GM23338 (cell line): ENCODE measurements around the gene DLL4. TPM values are rescaled to one million over a fixed set of nuclear protein-coding genes. Genes with fewer than 3 reads are reported as not detected.

Experiments used
- ATAC-seq: fragments of 200-7000 bp; cut with Tn5 transposase; 3 replicates; pipeline ENCODE4 v1.9.1; 2020
- DNase-seq: peaks from one replicate; pipeline ENCODE4 v3.0.0-alpha.2; 2015; ENCODE audit warnings: low spot score
- H2AFZ ChIP-seq: fragments of 200-600 bp; sonication (generic); 2 replicates; pipeline ENCODE4 v1.8.0; 2016; ENCODE audit warnings: antibody characterized with exemption, mild to moderate bottlenecking, moderate library complexity
- H3F3A ChIP-seq: fragments of 200-600 bp; sonication (generic); replicated peaks from 2 replicates; pipeline ENCODE4 v1.8.0; 2017; ENCODE audit warnings: antibody characterized with exemption, mixed run types, low read depth
- H3K27ac ChIP-seq: fragments of 200-600 bp; sonication (generic); 2 replicates; pipeline ENCODE4 v1.6.1; 2016; ENCODE audit warnings: low read depth
- H3K27me3 ChIP-seq: fragments of 200-600 bp; sonication (generic); 2 replicates; pipeline ENCODE4 v1.8.0; 2016; ENCODE audit warnings: mild to moderate bottlenecking, mixed run types, moderate library complexity; ENCODE audit not compliant: insufficient read depth
- H3K36me3 ChIP-seq: fragments of 200-600 bp; sonication (generic); 2 replicates; pipeline ENCODE4 v1.8.0; 2016; ENCODE audit warnings: mild to moderate bottlenecking; ENCODE audit not compliant: insufficient read depth
- H3K4me1 ChIP-seq: fragments of 200-600 bp; sonication (generic); 2 replicates; pipeline ENCODE4 v1.8.0; 2016; ENCODE audit warnings: mild to moderate bottlenecking, moderate library complexity; ENCODE audit not compliant: insufficient read depth
- H3K4me2 ChIP-seq: fragments of 200-600 bp; sonication (generic); 2 replicates; pipeline ENCODE4 v1.7.1; 2017; ENCODE audit warnings: mixed run types
- H3K4me3 ChIP-seq: fragments of 200-600 bp; sonication (generic); 2 replicates; pipeline ENCODE4 v1.6.1; 2016; ENCODE audit warnings: mixed run types
- H3K79me2 ChIP-seq: fragments of 200-600 bp; sonication (generic); replicated peaks from 2 replicates; pipeline ENCODE4 v1.8.0; 2017; ENCODE audit warnings: mild to moderate bottlenecking; ENCODE audit not compliant: insufficient read depth
- H3K9me2 ChIP-seq: fragments of 200-600 bp; sonication (generic); 2 replicates; pipeline ENCODE4 v1.8.0; 2017; ENCODE audit not compliant: insufficient read depth
- H4K20me1 ChIP-seq: fragments of 200-600 bp; sonication (generic); replicated peaks from 2 replicates; pipeline ENCODE4 v1.8.0; 2017; ENCODE audit warnings: mild to moderate bottlenecking; ENCODE audit not compliant: insufficient read depth
- H3K27ac Mint-ChIP-seq: 2 replicates; pipeline ENCODE4 v1.8.0; 2020; ENCODE audit warnings: inconsistent platforms, mild to moderate bottlenecking, moderate library complexity, mixed read lengths
- H3K27me3 Mint-ChIP-seq: 3 replicates; pipeline ENCODE4 v1.8.0; 2022; ENCODE audit warnings: low read depth, mild to moderate bottlenecking, moderate library complexity, mixed read lengths, inconsistent platforms; ENCODE audit not compliant: insufficient read depth, poor library complexity
- H3K36me3 Mint-ChIP-seq: 3 replicates; pipeline ENCODE4 v1.8.0; 2021; ENCODE audit warnings: low read depth, mild to moderate bottlenecking, inconsistent platforms, moderate library complexity, mixed read lengths
- H3K4me1 Mint-ChIP-seq: 3 replicates; pipeline ENCODE4 v1.8.0; 2020; ENCODE audit warnings: mild to moderate bottlenecking, inconsistent platforms, mixed read lengths
- H3K4me3 Mint-ChIP-seq: 3 replicates; pipeline ENCODE4 v1.8.0; 2021; ENCODE audit warnings: moderate library complexity, mild to moderate bottlenecking, inconsistent platforms, mixed read lengths
- H3K9me3 Mint-ChIP-seq: 3 replicates; pipeline ENCODE4 v1.8.0; 2020; ENCODE audit warnings: moderate library complexity, mild to moderate bottlenecking, inconsistent platforms, mixed read lengths
- CREB1 ChIP-seq: fragments of 250-450 bp; sonication (Bioruptor Pico); IDR thresholded peaks from 2 replicates; pipeline ENCODE4 v1.5.0; 2020; ENCODE audit warnings: low read depth, mild to moderate bottlenecking, moderate library complexity
- EZH2 ChIP-seq: fragments of 200-600 bp; sonication (generic); IDR thresholded peaks from one replicate; pipeline ENCODE4 v1.8.0; 2017; ENCODE audit warnings: antibody characterized with exemption, mild to moderate bottlenecking, low read depth; ENCODE audit not compliant: unreplicated experiment
- EZH2phosphoT487 ChIP-seq: fragments of 200-600 bp; sonication (generic); IDR thresholded peaks from one replicate; pipeline ENCODE4 v1.8.1; 2018; ENCODE audit warnings: antibody characterized with exemption; ENCODE audit not compliant: unreplicated experiment
- JUNB ChIP-seq: IDR thresholded peaks from one replicate; pipeline ENCODE4 v1.6.1; 2016; ENCODE audit warnings: antibody characterized with exemption; ENCODE audit not compliant: unreplicated experiment
- NANOG ChIP-seq: IDR thresholded peaks from 2 replicates; pipeline ENCODE4 v1.6.1; 2016; ENCODE audit warnings: antibody characterized with exemption, borderline replicate concordance
- POLR2AphosphoS5 ChIP-seq: IDR thresholded peaks from 2 replicates; pipeline ENCODE4 v1.6.1; 2016; ENCODE audit warnings: antibody characterized with exemption, low read depth
- STAT1 ChIP-seq: IDR thresholded peaks from one replicate; pipeline ENCODE4 v1.6.1; 2016; ENCODE audit warnings: antibody characterized with exemption; ENCODE audit not compliant: unreplicated experiment
- ZNF114 ChIP-seq: fragments of 250-450 bp; sonication (Bioruptor Pico); IDR thresholded peaks from 2 replicates; pipeline ENCODE4 v1.5.0; 2020; ENCODE audit warnings: mild to moderate bottlenecking, moderate library complexity
- ZNF331 ChIP-seq: fragments of 250-450 bp; sonication (Bioruptor Pico); IDR thresholded peaks from 2 replicates; pipeline ENCODE4 v1.5.0; 2020; ENCODE audit warnings: low read depth, mild to moderate bottlenecking, moderate library complexity
- polyA plus RNA-seq: library from polyadenylated mRNA; unstranded; fragments of >200 nt; fragmentation: Nextera tagmentation; extraction: Ambion mirVana; gene quantifications from 2 replicates; pipeline ENCODE4 v1.2.1, GENCODE V29; 2016
- total RNA-seq: library from RNA; depleted of rRNA; stranded (reverse); fragments of >200 nt; shearing (Covaris generic); gene quantifications from 2 replicates; pipeline ENCODE4 v1.2.3, GENCODE V29; 2014
- TF ChIP-seq, protein P1 (sequence below): fragments of 250-450 bp; sonication (Bioruptor Pico); IDR thresholded peaks from 2 replicates; pipeline ENCODE4 v1.5.0; 2020; ENCODE audit warnings: mild to moderate bottlenecking, moderate library complexity
- TF ChIP-seq, protein P2 (sequence below), 2 experiments: fragments of 200-600 bp in 1 of 2; sonication (generic) in 1 of 2; conservative IDR thresholded peaks; 2 replicates each; pipeline versions ENCODE4 v1.5.1 to v1.6.1; 2016 to 2017; ENCODE audit warnings: antibody characterized with exemption in 2 of 2, low read depth in 2 of 2, mild to moderate bottlenecking in 2 of 2, moderate library complexity in 1 of 2
- TF ChIP-seq, protein P3 (sequence below): IDR thresholded peaks from 2 replicates; pipeline ENCODE4 v1.6.1; 2016; ENCODE audit warnings: antibody characterized with exemption
- TF ChIP-seq, protein P4 (sequence below): IDR thresholded peaks from one replicate; pipeline ENCODE4 v1.6.1; 2018; ENCODE audit warnings: antibody characterized with exemption; ENCODE audit not compliant: unreplicated experiment

Gene DLL4
- total and polyA plus RNA-seq, 2 experiments from 2014 or later, result 0.31 to 0.99 TPM

DNA sequence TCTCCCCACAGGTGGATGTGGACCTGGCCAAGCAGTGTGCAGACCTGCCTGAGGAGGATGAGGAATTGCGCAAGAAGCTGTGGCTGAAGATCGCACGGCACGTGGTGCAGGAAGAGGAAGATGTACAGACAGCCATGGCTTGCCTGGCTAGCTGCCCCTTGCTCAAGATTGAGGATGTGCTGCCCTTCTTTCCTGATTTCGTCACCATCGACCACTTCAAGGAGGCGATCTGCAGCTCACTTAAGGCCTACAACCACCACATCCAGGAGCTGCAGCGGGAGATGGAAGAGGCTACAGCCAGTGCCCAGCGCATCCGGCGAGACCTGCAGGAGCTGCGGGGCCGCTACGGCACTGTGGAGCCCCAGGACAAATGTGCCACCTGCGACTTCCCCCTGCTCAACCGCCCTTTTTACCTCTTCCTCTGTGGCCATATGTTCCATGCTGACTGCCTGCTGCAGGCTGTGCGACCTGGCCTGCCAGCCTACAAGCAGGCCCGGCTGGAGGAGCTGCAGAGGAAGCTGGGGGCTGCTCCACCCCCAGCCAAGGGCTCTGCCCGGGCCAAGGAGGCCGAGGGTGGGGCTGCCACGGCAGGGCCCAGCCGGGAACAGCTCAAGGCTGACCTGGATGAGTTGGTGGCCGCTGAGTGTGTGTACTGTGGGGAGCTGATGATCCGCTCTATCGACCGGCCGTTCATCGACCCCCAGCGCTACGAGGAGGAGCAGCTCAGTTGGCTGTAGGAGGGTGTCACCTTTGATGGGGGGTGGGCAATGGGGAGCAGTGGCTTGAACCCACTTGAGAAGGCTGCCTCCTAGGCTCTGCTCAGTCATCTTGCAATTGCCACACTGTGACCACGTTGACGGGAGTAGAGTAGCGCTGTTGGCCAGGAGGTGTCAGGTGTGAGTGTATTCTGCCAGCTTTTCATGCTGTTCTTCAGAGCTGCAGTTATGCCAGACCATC is 26.3 kb upstream of the DLL4 start:
- no peak for DNase-seq
- Mint-ChIP-seq H3K27ac (no peak overlapping the region; the same call in 1 of the 2 replicates), H3K4me1 (peaks cover 18% of the 10 kb centered on the region), H3K36me3 (peaks cover 66% of the 10 kb centered on the region), H3K9me3 (no peaks in the 10 kb centered on the region; the same call in 2 of the 3 replicates), H3K4me3 (no peak overlapping the region), H3K27me3 (peaks cover 14% of the 10 kb centered on the region)
- ATAC-seq, result no peak
- Histone ChIP-seq H4K20me1 (peaks cover 18% of the 10 kb centered on the region), H3K27me3 (no peaks in the 10 kb centered on the region), H3K4me3 (no peak overlapping the region), H3K4me2 (no peak overlapping the region), H3K36me3 (peaks cover 8% of the 10 kb centered on the region; the same call in 1 of the 2 replicates), H3K79me2 (no peaks in the 10 kb centered on the region), H3K9me2 (no peaks in the 10 kb centered on the region), H3K27ac (no peak overlapping the region), H2AFZ (no peak overlapping the region), H3F3A (peaks cover 18% of the 10 kb centered on the region; the same call in 1 of the 2 replicates), H3K4me1 (peaks cover 15% of the 10 kb centered on the region)
- TF ChIP-seq, protein P1, sequence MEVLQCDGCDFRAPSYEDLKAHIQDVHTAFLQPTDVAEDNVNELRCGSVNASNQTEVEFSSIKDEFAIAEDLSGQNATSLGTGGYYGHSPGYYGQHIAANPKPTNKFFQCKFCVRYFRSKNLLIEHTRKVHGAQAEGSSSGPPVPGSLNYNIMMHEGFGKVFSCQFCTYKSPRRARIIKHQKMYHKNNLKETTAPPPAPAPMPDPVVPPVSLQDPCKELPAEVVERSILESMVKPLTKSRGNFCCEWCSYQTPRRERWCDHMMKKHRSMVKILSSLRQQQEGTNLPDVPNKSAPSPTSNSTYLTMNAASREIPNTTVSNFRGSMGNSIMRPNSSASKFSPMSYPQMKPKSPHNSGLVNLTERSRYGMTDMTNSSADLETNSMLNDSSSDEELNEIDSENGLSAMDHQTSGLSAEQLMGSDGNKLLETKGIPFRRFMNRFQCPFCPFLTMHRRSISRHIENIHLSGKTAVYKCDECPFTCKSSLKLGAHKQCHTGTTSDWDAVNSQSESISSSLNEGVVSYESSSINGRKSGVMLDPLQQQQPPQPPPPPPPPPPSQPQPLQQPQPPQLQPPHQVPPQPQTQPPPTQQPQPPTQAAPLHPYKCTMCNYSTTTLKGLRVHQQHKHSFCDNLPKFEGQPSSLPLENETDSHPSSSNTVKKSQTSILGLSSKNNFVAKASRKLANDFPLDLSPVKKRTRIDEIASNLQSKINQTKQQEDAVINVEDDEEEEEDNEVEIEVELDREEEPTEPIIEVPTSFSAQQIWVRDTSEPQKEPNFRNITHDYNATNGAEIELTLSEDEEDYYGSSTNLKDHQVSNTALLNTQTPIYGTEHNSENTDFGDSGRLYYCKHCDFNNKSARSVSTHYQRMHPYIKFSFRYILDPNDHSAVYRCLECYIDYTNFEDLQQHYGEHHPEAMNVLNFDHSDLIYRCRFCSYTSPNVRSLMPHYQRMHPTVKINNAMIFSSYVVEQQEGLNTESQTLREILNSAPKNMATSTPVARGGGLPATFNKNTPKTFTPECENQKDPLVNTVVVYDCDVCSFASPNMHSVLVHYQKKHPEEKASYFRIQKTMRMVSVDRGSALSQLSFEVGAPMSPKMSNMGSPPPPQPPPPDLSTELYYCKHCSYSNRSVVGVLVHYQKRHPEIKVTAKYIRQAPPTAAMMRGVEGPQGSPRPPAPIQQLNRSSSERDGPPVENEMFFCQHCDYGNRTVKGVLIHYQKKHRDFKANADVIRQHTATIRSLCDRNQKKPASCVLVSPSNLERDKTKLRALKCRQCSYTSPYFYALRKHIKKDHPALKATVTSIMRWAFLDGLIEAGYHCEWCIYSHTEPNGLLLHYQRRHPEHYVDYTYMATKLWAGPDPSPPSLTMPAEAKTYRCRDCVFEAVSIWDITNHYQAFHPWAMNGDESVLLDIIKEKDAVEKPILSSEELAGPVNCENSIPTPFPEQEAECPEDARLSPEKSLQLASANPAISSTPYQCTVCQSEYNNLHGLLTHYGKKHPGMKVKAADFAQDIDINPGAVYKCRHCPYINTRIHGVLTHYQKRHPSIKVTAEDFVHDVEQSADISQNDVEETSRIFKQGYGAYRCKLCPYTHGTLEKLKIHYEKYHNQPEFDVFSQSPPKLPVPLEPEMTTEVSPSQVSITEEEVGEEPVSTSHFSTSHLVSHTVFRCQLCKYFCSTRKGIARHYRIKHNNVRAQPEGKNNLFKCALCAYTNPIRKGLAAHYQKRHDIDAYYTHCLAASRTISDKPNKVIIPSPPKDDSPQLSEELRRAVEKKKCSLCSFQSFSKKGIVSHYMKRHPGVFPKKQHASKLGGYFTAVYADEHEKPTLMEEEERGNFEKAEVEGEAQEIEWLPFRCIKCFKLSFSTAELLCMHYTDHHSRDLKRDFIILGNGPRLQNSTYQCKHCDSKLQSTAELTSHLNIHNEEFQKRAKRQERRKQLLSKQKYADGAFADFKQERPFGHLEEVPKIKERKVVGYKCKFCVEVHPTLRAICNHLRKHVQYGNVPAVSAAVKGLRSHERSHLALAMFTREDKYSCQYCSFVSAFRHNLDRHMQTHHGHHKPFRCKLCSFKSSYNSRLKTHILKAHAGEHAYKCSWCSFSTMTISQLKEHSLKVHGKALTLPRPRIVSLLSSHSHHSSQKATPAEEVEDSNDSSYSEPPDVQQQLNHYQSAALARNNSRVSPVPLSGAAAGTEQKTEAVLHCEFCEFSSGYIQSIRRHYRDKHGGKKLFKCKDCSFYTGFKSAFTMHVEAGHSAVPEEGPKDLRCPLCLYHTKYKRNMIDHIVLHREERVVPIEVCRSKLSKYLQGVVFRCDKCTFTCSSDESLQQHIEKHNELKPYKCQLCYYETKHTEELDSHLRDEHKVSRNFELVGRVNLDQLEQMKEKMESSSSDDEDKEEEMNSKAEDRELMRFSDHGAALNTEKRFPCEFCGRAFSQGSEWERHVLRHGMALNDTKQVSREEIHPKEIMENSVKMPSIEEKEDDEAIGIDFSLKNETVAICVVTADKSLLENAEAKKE (CRISPR knock-in tag), result no peak
- TF ChIP-seq EZH2phosphoT487 (no peak), POLR2AphosphoS5 (no peak), NANOG (no peak), STAT1 (no peak), EZH2 (no peak), JUNB (no peak), CREB1 (CRISPR knock-in tag) (no peak), ZNF331 (CRISPR knock-in tag) (no peak), ZNF114 (CRISPR knock-in tag) (no peak)
- TF ChIP-seq, protein P2, sequence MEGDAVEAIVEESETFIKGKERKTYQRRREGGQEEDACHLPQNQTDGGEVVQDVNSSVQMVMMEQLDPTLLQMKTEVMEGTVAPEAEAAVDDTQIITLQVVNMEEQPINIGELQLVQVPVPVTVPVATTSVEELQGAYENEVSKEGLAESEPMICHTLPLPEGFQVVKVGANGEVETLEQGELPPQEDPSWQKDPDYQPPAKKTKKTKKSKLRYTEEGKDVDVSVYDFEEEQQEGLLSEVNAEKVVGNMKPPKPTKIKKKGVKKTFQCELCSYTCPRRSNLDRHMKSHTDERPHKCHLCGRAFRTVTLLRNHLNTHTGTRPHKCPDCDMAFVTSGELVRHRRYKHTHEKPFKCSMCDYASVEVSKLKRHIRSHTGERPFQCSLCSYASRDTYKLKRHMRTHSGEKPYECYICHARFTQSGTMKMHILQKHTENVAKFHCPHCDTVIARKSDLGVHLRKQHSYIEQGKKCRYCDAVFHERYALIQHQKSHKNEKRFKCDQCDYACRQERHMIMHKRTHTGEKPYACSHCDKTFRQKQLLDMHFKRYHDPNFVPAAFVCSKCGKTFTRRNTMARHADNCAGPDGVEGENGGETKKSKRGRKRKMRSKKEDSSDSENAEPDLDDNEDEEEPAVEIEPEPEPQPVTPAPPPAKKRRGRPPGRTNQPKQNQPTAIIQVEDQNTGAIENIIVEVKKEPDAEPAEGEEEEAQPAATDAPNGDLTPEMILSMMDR (conservative IDR thresholded peaks at IDR 0.05; ENCODE audit: low read depth in 2 of 2), result no peak; a peak in 1 of 4 replicates
- TF ChIP-seq, protein P3, sequence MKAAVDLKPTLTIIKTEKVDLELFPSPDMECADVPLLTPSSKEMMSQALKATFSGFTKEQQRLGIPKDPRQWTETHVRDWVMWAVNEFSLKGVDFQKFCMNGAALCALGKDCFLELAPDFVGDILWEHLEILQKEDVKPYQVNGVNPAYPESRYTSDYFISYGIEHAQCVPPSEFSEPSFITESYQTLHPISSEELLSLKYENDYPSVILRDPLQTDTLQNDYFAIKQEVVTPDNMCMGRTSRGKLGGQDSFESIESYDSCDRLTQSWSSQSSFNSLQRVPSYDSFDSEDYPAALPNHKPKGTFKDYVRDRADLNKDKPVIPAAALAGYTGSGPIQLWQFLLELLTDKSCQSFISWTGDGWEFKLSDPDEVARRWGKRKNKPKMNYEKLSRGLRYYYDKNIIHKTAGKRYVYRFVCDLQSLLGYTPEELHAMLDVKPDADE, result no peak
- TF ChIP-seq, protein P4, sequence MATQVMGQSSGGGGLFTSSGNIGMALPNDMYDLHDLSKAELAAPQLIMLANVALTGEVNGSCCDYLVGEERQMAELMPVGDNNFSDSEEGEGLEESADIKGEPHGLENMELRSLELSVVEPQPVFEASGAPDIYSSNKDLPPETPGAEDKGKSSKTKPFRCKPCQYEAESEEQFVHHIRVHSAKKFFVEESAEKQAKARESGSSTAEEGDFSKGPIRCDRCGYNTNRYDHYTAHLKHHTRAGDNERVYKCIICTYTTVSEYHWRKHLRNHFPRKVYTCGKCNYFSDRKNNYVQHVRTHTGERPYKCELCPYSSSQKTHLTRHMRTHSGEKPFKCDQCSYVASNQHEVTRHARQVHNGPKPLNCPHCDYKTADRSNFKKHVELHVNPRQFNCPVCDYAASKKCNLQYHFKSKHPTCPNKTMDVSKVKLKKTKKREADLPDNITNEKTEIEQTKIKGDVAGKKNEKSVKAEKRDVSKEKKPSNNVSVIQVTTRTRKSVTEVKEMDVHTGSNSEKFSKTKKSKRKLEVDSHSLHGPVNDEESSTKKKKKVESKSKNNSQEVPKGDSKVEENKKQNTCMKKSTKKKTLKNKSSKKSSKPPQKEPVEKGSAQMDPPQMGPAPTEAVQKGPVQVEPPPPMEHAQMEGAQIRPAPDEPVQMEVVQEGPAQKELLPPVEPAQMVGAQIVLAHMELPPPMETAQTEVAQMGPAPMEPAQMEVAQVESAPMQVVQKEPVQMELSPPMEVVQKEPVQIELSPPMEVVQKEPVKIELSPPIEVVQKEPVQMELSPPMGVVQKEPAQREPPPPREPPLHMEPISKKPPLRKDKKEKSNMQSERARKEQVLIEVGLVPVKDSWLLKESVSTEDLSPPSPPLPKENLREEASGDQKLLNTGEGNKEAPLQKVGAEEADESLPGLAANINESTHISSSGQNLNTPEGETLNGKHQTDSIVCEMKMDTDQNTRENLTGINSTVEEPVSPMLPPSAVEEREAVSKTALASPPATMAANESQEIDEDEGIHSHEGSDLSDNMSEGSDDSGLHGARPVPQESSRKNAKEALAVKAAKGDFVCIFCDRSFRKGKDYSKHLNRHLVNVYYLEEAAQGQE, result no peak
